GM21576 (cell line): ENCODE results near the gene NEDD4L.
"Not testable (repeated sequence)": the region's sequence is repeated elsewhere in the genome, so short reads cannot be mapped to it uniquely, and the experiment has no call there.

Experiments used
- ATAC-seq: cut with Tn5 transposase; IDR thresholded peaks from one replicate; pipeline ENCODE4 v1.9.1; 2021; ENCODE audit warnings: mild to moderate bottlenecking, moderate library complexity; ENCODE audit not compliant: unreplicated experiment

Gene NEDD4L

DNA sequence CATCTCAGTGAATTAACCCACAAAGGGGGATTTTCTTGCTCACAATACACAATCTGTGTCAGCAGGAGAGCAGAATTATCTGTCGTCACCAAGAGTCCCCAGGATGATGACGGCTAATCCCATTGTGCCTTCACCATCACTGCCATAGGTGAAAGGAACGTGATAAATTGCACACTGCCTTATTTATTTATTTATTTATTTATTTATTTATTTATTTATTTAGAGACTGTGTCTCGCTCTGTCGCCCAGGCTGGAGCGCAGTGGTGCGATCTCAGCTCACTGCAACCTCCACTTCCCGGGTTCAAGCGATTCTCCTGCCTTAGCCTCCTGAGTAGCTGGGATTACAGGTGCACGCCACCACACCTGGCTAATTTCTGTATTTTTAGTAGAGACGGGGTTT lies 238.8 kb downstream of the NEDD4L start:
- not testable (repeated sequence) for ATAC-seq

DNA sequence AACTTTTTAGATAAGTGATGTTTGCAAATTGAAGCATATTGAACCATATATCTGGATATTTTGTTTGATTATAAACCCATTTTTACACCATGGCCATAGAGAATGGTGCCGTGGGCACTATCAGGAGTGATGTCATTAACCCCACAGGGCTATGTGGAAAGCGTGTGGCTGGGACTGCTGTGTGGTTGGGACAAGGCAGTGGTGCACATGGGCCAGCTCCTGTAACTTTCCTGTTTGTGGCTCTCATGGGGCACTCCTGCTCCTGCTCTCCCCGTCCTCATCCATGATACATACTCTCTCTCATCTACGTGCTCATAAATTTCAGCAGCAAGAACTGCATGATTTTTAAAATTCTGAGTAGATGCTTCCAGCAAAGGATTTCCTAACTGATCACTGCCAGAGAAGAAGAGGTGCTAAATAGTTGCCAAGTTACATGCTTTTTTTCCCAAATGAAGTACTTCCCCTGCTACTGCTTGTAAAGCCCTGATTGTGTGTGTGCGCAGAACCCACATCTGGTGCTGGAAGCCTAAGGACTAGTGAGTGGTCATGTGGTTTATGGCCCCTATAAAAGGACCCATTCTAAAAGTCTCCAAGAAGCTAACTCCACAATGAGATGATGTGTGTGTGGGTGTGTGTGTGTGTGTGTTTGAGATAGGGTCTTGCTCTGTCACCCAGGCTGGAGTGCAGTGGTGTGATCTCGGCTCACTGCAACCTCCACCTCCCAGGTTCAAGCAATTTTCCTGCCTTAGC lies 240.8 kb downstream of the NEDD4L start:
- no peak for ATAC-seq

DNA sequence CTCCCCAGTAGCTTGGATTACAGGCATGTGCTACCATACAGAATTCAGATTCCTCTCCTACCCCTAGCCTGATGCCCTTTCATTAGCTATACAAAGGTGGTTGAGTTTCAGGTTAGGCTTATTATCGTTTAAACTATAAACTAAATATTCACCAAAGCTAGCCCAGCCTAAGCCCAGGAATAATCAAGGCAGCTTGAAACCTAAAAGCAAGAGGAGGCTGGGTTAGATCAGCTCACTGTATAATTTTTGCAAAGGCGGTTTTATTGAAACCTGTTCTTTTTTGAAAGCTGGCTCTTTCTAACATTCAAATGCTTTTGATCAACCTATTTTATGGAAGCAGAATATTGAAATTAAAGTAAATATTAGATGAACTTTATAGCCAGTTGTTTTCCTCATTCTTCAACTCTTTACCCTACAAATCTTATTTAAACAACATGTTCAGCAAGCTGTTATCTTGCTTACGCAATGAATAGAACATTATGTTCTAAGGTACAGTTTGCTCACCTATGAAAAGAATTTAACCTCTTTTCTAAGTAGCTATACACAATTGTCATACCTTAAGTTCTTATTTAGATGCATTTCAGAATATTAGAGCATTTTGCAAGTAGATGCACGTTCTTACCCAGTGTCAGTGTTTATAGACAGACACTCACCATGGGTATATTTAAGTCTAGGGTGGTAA lies 241.6 kb downstream of the NEDD4L start:
- no peak for ATAC-seq

DNA sequence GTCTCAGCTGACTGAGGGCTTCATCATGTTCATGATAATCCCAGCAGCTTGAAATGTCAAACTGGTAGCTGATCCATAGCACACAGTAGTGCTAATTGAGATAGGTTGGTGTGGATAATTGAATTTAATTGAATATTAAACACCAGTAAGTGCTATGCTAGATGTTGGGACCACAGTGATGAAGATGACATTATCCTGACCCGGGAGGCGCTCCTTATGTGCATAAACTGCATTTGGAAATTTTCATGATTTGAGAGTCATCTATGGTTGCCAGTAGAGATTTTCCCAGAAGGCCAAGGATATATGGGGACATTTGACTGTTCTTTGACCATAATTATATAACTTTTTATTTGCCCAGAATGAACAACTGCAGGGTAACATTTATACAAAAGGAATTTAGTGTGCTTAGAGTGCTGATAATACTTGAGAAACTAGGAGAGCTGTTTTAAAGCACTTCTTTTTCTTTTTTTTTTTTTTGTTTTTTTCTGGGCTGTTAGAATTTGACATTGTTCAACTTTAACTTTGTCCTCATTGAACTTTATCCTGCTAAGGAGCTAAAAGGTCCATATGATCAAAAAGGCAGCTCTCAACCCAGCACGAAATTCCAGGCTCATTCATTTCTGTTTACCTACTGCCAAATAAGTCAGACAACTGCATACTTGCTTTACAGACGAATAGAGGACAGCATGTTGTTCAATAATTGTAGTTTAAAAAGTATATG lies 242.8 kb downstream of the NEDD4L start:
- ATAC-seq, result no peak

DNA sequence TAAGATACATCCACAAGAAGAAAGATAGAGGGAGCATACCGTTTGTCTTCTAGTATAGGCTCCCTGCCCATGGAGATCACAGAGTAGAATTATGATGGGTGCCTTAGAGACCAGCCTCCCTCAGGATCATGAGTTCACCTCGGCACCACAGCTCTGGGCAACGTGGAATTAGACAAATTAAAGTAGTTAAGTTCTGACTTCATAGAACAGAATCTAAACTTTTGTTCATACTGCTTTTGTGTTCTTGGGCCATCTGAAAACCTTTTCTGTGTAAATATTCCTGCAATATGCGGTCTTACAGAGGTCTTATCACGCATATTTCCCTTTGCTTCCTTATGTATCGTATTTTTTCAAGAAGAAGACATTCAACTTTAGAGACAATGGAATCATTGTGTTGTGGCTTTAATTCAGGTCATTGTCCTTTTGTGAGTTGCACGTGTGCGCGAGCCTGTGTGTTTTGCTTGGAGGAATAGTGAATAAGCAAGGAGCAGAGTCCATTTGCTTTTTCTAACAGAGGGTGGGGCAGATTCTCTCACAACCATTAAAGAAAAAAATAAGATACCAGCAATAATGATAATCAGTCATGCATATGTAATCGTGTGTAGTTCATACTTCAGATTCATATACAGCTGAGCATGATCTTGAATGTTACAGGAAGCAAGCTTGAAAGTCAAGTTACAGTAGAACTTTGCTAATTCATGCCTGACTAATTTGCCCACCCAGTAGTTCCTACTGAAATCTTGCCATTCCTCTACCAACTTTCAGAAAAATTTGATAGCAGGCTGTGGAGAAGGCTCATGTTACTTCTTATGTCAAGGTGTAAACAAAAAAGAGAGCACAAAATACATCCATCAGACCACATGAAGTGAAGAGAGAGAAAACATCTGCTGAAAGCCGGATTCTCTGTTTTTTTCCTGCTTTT lies 243.6 kb downstream of the NEDD4L start:
- ATAC-seq, result no peak

- ATAC-seq, result peak; percentile 82
Measured at GRCh38 chr18:58288921-58289797, 245.1 kb downstream of the NEDD4L start.

DNA sequence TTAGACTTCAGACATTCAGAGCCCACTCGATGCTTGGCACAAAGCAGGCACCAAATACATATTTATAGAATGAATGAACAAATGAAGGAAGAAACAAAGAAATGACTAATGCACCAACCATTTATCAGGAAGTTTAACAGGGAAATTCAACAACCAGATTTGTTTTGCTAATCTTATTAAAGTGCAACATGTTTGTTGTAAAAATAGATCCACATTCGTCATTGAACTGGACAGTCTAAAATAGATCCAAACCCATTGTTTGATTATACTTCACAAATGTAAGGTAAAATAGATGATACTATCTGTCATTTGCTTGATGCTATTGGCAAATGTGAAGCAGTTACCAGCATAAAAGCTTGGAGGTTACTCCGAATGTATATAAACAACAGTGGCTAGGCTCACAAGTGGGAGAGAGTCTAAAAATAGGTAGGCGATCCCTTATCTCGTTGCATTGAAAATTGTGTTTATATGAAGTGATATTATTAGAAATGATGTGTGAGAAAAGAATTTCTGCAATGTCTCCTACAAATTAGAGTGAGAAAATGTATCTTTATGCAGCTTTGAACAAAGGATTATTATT lies 246.2 kb downstream of the NEDD4L start:
- no peak for ATAC-seq

DNA sequence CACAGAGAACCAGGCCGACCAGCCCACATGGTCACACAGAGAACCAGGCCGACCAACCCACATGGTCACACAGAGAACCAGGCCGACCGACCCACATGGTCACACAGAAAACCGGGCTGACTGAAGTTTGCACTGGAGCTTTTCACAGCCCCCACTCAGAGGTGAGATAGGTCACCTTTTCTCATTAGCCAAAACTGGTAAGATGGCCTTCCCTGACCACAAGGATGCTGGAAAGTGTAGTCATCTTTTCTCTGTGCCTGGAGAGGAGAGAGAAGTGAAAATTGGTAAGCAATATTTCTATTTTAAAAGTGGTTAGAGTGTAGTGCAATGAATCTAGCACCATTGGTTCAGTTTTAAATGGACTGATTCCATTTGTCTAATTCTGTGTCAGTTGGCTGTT lies 247.1 kb downstream of the NEDD4L start:
- ATAC-seq, result no peak

- ATAC-seq, result no peak
Measured at GRCh38 chr18:58292638-58293037, 248.6 kb downstream of the NEDD4L start.

GRCh38 chr18:58297198-58297597 lies 253.2 kb downstream of the NEDD4L start:
- no peak for ATAC-seq

GRCh38 chr18:58298251-58299134 lies 254.5 kb downstream of the NEDD4L start:
- no peak for ATAC-seq

DNA sequence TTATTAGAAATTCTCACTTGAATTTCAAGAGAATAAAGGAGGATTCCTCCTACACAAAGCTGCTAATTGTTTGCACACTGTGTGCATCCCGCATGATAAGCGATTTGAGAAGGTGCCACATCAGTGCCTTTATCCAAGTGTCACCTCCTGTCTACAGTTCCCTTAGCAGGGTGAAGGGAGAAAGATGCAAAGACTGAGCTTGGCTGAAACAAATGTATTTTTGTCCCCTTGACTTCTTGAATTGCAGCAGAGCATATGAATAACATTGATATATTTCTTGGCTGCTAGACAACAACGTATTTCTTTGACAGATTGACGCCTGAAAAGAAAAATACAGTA lies 255.1 kb downstream of the NEDD4L start:
- no peak for ATAC-seq

- no peak for ATAC-seq
Measured at GRCh38 chr18:58299936-58300335, 255.9 kb downstream of the NEDD4L start.

GRCh38 chr18:58300867-58301266 lies 256.8 kb downstream of the NEDD4L start:
- ATAC-seq, result no peak

DNA sequence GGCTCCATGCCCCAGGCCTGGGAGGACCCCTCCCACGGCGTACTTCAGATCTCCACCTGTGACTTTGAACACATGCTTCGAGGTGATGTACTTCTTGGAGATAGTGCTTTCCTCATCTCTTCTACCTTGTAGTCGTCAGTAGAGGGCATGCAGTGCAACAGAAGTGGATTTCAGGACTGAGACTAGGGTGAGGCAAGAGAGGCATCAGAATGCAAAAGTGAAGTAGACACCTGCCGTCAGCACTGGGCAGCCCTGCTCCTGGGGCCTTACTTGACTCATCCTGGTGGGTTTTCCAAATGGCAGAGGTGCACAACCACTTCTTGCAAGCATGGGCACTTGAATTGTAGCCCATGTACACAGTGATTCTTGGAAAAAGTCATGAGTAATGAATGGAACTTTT lies 258.8 kb downstream of the NEDD4L start:
- ATAC-seq, result no peak

DNA sequence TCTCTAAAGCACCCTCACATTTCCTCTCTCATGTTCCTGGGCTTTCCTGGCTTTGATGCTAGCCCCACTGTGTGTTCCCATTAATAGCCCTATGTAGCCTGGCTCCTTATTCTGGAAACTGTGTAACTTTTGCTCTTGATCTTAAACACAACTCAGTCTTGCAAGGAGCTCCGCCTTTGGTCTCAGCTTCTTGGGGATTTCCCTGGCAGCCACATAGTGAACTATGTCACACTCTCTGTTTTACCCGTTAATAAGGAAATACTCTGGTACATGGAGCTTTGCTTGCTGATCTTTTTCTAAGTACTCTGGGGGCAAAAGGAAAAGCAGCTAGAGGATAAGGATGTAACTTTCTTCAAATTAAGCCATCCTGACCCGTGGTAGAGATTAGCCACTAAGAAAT lies 259.3 kb downstream of the NEDD4L start:
- ATAC-seq, result peak; percentile 84

DNA sequence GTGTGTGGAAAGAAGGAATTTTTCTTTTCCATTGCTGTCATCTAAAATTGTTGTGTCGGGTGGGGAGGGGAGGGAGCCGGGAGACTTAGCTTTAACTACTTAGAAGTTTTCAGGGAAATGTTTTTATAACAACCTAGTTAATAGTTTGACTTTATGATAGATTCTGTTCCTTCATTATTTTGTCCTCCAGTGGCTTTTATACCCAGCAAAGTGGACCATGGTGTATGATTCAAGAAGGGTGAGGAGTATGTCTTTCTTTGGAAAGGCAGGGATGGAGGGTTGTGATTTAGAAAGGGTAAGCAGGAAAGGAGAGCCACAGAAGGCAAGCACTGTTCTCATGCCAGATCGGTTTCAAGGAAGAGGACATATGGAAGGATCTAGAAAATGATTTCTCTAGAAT lies 261.8 kb downstream of the NEDD4L start:
- no peak for ATAC-seq

DNA sequence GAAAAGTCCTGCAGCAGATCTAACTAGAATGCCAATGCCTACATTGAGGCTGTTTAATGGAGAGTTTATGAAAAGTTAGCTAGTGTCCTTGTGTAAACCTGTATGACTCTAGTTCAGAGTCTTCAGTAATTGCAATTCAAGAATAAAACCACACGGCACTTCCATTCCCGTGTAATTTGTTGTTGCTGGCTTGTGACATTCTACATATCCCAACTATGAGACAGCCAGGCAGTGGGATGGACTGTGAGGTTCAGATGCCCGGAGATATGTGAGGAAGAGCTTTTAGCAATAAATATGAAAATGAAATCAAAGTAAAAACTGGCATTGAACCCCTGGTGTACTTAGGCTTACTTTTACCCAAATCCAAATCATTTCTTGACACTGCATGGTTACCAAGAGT lies 263.4 kb downstream of the NEDD4L start:
- ATAC-seq, result no peak

GRCh38 chr18:58308463-58308862 lies 264.4 kb downstream of the NEDD4L start:
- ATAC-seq, result no peak
